ENCODE results near the gene ACAP1.

ACAP1 gene

DNA sequence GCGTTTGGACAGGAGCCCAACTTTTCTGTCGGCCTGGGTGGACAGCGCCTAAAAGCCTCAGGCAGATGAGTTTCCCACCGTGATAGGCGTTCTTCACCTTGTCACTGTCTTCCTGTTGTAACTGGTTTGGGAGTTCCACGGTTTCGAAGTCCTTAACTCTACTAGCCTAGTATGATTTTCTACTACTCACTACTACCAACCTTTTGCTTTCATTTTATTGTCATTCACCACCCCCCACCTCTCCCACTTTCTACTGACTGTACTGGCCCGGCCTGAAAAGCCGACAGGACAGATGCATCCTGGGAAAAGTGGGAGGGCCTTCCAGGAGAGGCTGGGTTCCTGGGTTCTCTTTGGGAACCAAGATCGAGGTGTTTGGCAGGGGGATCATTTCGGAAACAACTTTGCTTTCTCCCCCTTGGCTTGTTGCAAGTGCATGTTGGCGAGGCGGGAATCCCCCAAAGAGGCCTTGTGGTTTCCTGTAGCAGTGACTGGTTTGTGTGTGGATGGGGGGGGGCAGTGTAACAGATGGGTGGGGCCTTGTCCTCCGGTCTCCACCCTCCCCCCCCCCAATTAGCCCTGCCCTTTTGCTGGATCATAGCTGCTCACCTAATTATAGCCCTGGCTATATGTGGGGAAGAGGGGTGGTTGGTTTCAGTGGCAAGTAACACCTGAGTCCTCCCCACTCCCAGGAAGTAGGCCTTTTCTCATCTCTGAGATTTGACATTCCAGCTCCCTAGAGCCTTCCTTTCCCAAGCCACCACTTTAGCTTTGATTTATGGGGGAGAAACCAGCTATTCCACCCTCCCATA is 27.5 kb upstream of the ACAP1 start:
- DNase-seq (ENCODE audit: extremely low read depth in 1 of 2, low read depth in 1 of 2): peak in 1 of 2 donors; percentile 71

DNA sequence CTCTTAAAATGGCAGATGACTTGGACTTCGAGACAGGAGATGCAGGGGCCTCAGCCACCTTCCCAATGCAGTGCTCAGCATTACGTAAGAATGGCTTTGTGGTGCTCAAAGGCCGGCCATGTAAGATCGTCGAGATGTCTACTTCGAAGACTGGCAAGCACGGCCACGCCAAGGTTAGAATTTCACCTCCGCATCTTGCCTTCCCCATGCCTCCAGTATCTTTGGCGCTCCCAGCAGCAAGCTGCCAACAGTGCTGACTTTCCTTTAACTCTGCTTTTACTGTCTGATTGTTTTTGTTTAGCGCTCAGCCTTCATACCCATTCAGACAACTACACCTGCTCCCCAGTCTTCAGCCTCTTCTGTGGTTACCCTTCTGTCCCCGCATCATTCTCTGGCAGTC is 26.7 kb upstream of the ACAP1 start:
- no peak for DNase-seq (ENCODE audit: extremely low read depth in 1 of 2, low read depth in 1 of 2)

DNA sequence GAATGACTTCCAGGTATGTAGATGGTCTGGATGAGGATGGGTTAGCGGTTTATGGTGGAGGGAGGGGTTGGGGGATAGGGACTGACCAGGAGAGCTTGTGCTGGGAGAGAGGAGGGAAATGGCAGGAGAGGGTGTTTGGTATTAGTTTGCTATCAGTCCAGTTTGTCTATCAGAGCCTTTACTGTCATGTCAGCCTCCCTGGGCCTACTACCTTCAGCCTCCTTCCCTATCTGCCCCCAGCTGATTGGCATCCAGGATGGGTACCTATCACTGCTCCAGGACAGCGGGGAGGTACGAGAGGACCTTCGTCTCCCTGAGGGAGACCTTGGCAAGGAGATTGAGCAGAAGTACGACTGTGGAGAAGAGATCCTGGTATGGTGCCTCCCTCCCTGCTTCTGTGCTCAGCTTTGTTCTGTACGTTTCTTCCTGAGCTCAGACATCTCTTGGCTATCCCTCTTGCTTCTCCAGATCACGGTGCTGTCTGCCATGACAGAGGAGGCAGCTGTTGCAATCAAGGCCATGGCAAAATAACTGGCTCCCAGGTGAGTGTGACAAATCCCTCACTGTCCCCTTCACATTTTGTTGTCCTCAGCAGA is 25.1 kb upstream of the ACAP1 start:
- DNase-seq (ENCODE audit: extremely low read depth in 1 of 2, low read depth in 1 of 2): no peak

DNA sequence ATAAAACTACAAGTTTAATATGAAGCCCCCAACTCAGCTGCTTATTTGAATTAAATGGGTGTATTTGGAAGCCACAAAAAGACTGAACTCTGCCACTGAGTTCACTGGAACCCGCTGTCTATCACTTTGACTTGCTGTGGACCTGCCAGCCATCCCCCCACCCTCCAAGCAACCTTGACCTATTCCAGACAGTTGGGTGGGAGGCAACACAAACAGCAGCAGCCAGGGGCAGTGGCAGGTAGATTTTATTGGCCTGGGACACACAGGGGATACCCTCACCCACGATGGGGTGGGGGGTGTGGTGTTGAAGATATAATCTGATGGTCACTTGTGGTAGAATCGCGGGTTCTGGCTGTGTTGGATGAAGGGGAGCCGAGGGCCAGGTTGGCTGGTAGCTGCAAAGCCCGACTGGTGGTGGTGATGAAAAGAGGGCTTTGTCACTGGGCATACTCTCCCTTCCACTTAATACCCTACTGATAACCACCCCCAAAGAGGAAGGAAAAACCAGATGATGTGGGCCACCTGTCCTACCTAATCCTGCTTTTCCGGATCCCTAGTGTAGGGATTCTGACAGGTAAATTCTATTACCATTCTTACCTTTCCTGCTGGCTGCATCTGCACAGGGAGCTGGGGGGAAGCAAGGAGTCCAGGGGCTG is 23.8 kb upstream of the ACAP1 start:
- no peak for DNase-seq (ENCODE audit: extremely low read depth in 1 of 2, low read depth in 1 of 2)

DNA sequence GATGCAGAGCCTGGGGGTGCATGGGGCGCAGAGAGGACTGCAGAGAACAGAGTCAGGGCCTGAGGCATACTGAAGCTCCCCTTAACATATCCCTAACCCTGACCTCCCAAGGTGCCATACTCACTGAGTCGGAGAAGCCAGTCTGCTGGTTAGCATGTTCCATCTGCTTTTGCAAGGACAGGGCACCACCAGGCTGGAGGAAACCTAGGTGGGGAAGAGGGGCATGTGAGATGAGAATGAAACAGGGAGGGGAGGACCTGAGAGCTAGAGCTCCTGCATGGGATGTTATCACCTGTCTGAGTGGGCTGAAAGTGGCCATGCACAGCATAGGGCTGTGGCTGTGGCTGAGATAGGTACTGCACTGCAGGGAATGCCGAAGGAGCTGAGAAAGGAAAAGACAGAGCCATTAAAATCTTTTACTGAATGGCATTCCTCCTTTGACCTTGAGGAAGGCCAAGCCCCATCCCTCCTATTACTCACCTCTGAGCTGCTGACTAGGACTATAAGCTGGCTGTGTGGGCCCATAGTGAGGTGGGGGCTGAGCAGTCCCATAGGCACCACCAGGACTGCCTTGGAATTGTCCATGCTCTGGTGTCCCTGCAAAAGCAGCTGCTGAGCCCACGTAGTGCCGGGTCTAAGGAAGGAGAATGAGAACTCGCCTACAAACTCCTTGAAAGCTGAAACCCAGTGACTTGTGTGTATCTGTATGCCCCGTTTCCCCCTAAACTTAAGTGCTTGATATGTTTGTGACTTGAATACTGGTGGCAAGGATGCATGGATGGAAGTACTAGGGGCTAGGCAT is 23.0 kb upstream of the ACAP1 start:
- no peak for DNase-seq (ENCODE audit: extremely low read depth in 1 of 2, low read depth in 1 of 2)

DNA sequence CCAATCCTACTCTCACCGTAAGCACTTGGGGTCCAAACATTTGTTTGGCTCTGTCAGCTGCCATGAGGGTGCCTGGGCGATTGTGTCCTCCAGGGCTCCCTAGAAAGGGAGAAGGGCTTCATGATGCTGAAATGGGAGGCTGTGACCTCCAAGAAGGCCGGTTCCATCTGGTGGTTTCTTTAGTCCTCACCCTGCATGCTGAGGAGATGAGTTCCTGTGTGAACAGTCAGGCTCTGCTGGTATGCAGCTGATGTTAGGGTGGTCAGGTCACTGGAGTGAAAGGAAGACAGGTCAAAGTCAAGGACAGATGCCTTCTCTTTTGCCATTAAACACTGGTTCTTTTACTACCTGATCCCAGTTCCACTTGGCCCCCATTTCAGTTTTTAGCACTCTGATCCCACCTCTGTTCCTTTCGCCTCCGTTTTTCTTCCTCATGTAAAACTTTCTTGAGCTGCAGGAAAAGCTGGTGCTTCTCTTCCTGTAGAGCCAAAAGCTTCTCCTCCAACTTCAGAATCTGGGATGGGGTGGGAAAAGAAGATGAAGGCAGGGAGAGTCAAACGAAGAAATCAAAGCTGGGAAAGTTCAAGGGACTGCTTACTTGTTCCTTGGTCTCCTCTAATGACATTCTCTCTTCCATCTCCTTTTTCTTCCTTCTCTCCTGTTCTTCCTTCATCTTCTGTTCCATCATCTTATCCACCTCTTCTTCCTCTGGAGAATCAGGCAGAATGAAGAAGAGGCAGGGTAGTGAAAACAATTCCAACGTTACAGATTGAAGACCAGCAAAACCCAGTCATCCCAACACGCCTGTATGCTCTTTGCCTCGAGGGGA is 22.2 kb upstream of the ACAP1 start:
- no peak for DNase-seq (ENCODE audit: extremely low read depth in 1 of 2, low read depth in 1 of 2)

DNA sequence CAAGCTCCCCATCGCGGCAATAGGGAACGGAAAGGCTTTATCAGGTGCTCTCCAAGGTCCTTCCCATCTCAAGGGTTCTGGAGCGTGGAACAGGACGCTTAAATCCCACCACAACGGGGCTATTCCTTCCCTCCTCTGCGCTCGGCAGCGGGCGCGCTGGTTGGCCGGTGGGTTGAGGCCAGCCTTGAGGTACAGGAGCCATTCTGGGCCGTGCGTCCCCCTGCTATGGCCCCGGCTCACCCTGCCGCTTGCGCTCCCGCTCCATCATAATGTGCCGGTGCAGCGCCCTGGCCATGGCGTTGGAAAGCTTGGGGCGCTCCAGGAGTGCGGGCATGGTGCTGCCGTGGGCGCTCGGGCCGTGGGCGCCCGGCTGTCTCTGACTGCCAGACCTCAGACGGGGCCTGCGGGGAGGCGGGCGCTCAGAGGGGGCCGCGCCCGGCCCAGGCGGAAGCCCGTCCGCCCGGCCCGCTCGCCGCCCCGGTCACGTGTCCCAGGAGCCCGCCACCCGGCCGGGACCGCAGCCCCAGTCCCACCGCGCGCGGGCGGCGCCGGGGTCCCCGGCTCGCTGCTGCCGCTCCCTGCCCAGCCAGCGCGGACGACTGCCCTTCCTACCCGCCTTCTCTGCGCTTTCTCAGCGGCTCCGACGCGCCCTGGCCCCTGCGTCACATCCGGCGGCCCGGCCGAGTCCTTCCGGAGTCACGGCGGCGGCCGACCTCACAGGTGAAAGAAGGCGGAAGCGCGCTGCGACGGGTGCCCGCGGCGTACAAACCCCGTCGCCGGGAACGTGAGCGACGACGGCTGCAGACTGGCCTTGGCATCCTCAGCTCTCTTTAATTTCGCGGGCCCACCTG is 21.4 kb upstream of the ACAP1 start, which contains the start of gene GPS2:
Gene GPS2, minus strand, starts transcription at position 642 of the 851 bp plus-strand sequence. Its CDS starts 308 bp downstream, at position 334.
- DNase-seq (ENCODE audit: extremely low read depth in 1 of 2, low read depth in 1 of 2): peak; percentile 86 to 89

DNA sequence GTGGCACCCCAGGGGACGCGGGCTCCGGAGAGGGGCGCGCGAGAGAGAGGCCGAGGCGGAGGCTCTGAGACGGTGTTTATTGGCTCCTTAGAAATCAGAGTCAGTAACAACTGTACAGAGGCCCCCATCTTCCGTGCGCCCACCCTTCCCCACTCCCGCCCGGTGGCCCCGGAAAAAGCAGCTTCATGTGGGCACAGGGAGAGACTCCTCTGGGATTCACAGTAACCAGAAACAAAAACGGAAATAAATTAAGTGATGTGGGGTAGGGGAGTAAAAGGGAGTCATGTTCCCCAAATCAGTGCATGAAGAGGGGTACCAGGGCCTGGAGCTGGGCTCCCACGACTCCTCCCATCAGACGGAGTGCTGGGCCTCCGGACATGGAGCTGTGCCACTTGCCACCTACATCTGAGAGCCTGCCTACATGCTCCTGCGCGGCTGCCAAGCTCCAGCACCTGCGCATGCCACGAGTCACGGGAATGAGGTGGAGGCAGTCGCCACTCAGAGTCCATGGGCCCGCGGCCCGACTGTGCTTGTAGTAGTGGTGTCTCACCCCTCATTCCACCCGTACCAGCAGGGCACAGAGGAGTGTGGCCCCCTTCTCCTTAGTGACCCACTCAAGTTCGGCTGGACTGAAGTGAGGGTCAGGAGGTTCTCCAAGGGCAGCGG is 20.6 kb upstream of the ACAP1 start:
- DNase-seq (ENCODE audit: extremely low read depth in 1 of 2, low read depth in 1 of 2): no peak

DNA sequence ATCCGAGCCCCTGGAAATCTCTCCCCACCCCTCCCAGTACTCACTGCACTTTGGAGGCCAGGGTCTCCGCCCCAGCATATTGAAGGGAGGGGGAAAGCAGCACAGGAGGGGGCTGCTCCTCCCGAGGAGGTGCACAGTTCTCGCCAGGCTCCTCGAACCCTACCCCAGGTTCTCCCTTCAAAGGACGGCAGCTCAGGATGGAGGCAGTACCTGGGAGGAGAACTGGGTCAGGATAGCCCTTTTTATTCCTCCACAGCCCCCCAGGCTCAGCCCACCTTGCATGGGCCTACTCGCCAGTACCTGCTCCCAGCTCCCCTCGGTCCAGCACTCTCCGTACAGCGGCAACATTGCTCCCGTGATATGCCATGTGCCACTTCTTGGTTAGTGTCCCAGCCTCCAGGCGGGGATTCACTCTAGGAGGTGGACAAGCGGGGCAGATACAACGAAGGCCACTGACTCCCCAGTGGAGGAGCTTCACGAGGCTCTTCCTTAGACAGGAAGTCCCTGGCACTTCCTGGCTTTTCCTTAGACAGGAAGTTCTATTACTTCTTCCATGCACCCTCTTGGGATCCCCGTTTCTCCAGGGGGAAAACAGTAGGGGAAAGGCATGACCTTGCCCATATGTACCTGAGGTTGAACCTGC is 19.0 kb upstream of the ACAP1 start:
- DNase-seq (ENCODE audit: extremely low read depth in 1 of 2, low read depth in 1 of 2): no peak

DNA sequence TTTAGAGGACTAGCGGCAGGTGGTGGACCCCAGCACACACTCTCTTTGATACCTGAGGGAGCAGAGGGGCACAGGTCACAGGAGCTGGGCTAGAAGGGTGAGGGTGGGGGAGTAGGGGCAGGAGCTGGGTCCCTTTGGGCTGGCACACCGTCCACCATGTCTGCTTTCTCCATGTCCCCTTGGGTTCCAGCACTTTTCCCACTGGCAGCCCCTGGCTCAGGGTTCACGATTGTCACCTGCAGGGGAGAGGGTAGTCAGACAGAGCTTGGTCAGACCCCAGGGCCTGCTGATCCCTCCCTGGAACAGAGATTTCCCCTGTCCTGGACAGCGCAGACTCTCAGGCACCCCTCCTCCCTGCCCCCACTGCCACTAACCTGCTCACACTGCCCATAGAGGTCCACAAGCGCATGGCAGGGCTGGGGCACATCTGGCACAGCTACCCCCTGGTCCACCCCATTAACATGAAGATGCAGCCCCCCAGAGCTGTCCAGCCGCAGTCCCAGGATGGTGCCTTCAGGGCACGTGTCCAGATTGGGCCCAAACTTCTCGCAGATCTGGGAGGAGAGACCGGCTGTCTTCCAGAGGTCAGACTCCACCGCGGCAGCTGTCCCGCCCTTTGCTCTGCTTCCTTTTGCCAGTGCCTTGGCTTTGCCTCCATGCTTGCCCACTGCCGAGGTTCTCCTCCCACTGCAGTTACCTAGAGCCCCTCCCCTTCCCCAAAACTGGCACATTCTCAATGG is 18.0 kb upstream of the ACAP1 start:
- DNase-seq (ENCODE audit: extremely low read depth in 1 of 2, low read depth in 1 of 2): no peak

DNA sequence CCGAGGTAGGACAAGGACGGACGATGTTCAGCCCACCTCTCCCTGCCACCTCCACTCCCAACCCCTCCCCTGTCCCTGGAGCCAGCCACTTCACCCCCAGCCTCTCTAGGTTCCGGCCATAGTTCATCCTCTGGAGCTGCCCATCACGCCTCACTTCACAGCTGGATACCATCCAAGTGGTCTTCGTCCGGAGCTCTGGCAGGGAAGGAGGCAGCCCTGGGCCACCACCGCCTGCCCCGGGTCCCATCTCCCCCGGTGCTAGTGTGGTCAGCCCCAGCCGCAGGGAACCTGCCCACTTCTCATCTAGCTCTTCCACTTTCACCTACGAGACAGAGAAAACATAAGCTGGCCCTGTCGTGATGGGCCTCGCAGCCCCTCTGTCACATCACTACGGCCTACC is 14.9 kb upstream of the ACAP1 start:
- no peak for DNase-seq (ENCODE audit: extremely low read depth in 1 of 2, low read depth in 1 of 2)

DNA sequence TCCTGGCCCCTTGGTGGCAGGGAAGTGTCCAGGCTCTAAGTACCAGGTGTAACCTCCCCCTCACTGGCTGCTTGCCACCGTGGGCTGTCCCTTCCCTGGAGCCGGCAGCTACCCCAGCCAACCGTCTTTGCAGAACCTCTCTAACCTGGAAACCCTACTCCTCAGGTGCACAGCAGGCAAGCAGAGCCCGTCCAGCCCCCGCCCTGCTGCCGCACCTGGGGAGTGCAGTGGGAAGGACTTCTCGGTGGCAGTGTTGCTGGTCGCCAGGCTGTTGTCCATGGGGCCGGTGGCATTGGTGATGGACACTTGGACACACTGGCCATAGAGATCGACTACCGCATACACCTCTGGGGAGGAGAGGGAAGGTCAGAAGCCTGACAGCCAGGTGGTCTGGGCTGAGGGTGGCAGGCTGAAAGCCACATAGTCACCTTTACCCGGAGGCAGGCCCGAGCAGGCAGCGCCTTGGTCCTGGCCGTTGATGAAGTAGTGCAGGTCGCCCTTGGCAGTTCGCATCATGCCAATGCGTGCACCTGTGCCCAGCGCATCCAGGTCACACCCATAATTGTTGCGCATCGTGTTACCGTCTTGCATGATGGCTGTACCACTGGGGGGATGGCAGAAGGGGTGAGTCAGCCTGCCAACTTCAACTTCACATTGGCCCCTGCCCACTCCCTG is 13.7 kb upstream of the ACAP1 start:
- DNase-seq (ENCODE audit: extremely low read depth in 1 of 2, low read depth in 1 of 2): no peak

DNA sequence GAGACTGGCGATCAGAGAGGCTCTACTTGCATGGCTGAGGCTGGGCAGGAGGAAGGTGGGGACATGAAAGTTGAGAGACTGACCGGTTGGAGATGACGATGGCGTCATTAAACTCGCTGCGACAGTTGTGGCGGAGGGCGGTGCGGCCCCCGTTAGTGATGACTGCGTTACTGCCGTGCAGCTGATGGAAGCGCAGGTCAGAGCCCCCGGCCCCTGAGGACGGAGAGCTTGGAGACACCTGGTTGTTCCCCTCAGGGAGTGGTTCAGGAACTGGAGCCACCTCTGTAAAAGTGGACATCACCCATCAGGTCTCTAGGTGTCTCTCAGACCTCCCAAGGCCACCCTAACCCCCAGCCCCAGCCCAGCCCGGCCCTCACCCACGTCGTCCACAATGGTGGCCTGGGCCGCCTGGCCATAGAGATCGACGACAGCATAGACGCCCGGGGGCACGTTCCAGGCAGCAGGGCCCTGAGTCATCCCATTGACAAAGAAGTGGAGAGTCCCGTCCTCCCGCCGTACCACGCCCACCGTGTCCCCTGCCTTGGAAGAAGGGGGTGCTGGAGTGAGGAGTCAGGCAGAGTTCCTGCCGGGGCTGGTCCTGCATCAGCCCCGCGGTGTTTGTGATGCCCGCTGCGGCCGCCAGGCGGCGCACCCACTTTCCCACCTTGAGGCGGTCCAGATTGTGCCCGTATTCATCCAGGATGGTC is 12.4 kb upstream of the ACAP1 start:
- no peak for DNase-seq (ENCODE audit: extremely low read depth in 1 of 2, low read depth in 1 of 2)

DNA sequence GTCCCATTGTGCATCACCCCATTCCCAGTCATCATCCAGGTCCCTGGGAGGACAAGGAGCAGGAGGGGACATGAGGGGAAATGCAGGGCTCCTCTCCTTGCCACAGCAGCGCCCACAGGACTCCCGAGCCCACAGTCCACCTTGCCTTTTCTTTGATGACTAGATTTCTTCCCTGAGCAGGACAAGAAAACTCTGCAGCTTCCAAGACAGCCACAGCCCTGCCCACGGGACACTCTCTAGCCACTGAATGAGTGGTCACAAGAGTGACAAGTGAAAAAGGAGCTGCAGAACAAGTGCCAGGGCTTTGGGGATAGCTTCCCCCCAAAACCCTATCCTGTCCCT is 11.9 kb upstream of the ACAP1 start:
- DNase-seq (ENCODE audit: extremely low read depth in 1 of 2, low read depth in 1 of 2): no peak

DNA sequence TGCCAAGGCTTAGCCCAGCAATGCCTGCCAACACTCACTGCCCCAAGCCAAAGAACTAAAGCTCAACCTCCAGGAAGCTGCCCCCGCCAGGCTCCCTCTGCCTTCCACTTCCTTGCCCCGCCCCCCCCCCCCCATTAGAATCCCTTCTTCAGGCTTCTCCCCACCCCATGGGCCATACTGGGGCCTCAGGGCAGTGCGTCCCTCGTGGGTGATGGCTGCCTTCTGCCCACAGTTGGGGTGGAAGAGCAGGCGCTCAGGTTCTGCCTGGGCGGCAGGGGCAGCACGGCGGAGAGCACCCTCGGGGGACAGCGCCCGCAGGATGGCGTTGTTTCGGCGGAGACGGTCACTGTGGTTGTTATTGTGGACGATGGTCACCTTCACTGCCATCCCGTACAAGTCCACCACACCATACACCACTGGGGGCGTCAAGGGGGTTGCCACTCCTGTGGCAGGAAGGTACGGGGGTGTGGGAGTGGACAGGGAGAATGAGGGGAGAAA is 11.2 kb upstream of the ACAP1 start:
- no peak for DNase-seq (ENCODE audit: extremely low read depth in 1 of 2, low read depth in 1 of 2)

DNA sequence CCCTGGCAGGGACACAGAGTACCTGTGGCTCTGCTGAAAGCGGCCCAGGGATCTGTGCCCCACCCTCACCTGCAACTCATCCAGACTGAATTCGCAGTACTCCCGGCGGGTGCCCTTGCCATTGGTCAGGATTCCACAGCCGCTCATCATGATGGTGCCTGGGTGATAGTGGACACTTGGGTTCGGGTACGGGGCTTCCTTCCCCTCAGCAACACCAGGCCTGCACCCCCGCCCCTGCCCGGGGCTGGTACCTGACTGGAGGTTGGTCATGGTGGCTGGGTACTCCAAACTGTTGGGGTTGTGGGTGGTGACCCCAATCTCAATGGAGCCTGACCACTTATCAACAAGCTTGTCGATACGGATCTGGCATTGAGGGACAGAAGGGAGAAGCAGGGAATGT is 10.1 kb upstream of the ACAP1 start:
- DNase-seq (ENCODE audit: extremely low read depth in 1 of 2, low read depth in 1 of 2): no peak

DNA sequence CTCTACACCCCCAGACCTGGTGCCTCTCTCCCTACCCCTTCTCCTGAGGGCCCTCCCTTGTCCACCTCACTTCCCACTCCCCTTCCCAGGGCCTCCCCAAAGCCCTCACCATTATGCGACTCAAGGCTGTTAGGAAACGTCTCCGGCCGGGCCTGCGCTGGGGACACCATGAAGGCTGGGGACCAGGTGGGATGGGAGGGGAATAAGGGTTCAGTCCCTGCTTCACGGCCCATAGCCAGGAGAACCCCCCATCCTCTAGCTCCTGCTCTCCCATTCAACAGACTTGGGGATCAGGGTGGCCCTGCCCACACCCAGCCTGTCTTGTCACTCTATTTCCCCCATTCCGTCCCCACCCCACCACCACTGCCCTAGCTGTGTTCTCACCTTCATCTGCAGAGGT is 9.3 kb upstream of the ACAP1 start:
- DNase-seq (ENCODE audit: extremely low read depth in 1 of 2, low read depth in 1 of 2): no peak

Data from stimulated activated CD8-positive, alpha-beta memory T cell treated with anti-CD3 and anti-CD28 coated beads, Interleukin-7, amount 100 ng/mL, for 48 hours (primary cell).